Naive thymus-derived CD4-positive, alpha-beta T cell (primary cell): ENCODE data around the gene NYAP2. TPM values are rescaled to one million over a fixed set of nuclear protein-coding genes. Genes with fewer than 3 reads are reported as not detected.

Experiments used
- ATAC-seq: fragments of 150-1000 bp; cut with Tn5 transposase; 2 replicates; pipeline ENCODE4 v1.10.0; 2021; ENCODE audit warnings: mild to moderate bottlenecking, moderate library complexity
- CTCF ChIA-PET: fragments of 350-600 bp; sonication (Branson Sonifier 250); formaldehyde crosslinking; loops from one replicate; lab custom pipeline; 2021; ENCODE audit warnings: antibody characterized with exemption; lab: Charles Lee
- POLR2A ChIA-PET: fragments of 350-600 bp; sonication (Branson Sonifier 250); formaldehyde crosslinking; loops from one replicate; lab custom pipeline; 2021; ENCODE audit warnings: antibody characterized with exemption, inconsistent platforms; lab: Charles Lee
- DNase-seq, 9 donors: peaks; one replicate each; pipeline versions ENCODE4 v3.0.0 to v3.0.0-alpha.2; 2020 to 2022; ENCODE audit warnings: mixed read lengths in 1 of 9
- H3K27ac ChIP-seq: one replicate; pipeline ENCODE4 v1.7.0; 2013; ENCODE audit warnings: mild to moderate bottlenecking, low read depth, low read length, moderate library complexity
- H3K27me3 ChIP-seq, 2 donors: one replicate each; pipeline ENCODE4 v1.7.0; 2013; ENCODE audit warnings: low read length in 2 of 2, mild to moderate bottlenecking in 2 of 2, moderate library complexity in 2 of 2; ENCODE audit not compliant: control insufficient read depth in 2 of 2, insufficient read depth in 2 of 2
- H3K36me3 ChIP-seq, 3 experiments: 1 replicate in 2 of 3; 2 replicates in 1 of 3; pipeline ENCODE4 v1.7.0; 2013; ENCODE audit warnings: low read length in 3 of 3, mild to moderate bottlenecking in 3 of 3, moderate library complexity in 1 of 3; ENCODE audit not compliant: insufficient read depth in 3 of 3, control insufficient read depth in 2 of 3
- H3K4me1 ChIP-seq, 2 donors: one replicate each; pipeline ENCODE4 v1.7.0; 2013; ENCODE audit warnings: low read length in 2 of 2, mild to moderate bottlenecking in 2 of 2, moderate library complexity in 1 of 2; ENCODE audit not compliant: control insufficient read depth in 2 of 2, insufficient read depth in 2 of 2
- H3K4me3 ChIP-seq: 2 replicates; pipeline ENCODE4 v1.7.0; 2013; ENCODE audit warnings: mild to moderate bottlenecking, low read length
- H3K9me3 ChIP-seq, 3 experiments: 1 replicate in 2 of 3; 2 replicates in 1 of 3; pipeline ENCODE4 v1.7.0; 2013; ENCODE audit warnings: low read length in 3 of 3; ENCODE audit not compliant: control insufficient read depth in 2 of 3
- H3K27ac Mint-ChIP-seq, 9 donors: one replicate each; pipeline ENCODE4 v1.8.0; 2020 to 2022; ENCODE audit warnings: mixed read lengths in 9 of 9, mild to moderate bottlenecking in 8 of 9, moderate library complexity in 5 of 9, inconsistent platforms in 2 of 9
- H3K27me3 Mint-ChIP-seq, 5 donors: one replicate each; pipeline ENCODE4 v1.8.0; 2021 to 2022; ENCODE audit warnings: mixed read lengths in 5 of 5, mild to moderate bottlenecking in 1 of 5
- H3K36me3 Mint-ChIP-seq, 5 donors: one replicate each; pipeline ENCODE4 v1.8.0; 2020 to 2022; ENCODE audit warnings: mixed read lengths in 5 of 5, mild to moderate bottlenecking in 3 of 5, inconsistent platforms in 1 of 5
- H3K4me1 Mint-ChIP-seq, 7 donors: one replicate each; pipeline ENCODE4 v1.8.0; 2020 to 2022; ENCODE audit warnings: mixed read lengths in 7 of 7, mild to moderate bottlenecking in 3 of 7, inconsistent platforms in 1 of 7
- H3K4me3 Mint-ChIP-seq, 10 donors: one replicate each; pipeline ENCODE4 v1.8.0; 2020 to 2022; ENCODE audit warnings: mild to moderate bottlenecking in 10 of 10, mixed read lengths in 10 of 10, moderate library complexity in 6 of 10, inconsistent platforms in 2 of 10
- H3K9me3 Mint-ChIP-seq, 11 donors: one replicate each; pipeline ENCODE4 v1.8.0; 2020 to 2022; ENCODE audit warnings: mixed read lengths in 11 of 11, mild to moderate bottlenecking in 4 of 11, inconsistent platforms in 1 of 11, moderate library complexity in 1 of 11
- intact Hi-C, 2 donors: fragments of 100-400 bp; cut with micrococcal nuclease; formaldehyde crosslinking; loops; one replicate each; pipeline ENCODE4 v1.15.1; 2023
- polyA plus RNA-seq, 2 donors: library from polyadenylated mRNA; unstranded; fragments of 300-500 nt; fragmentation: Illumina TruSeq; gene quantifications; one replicate each; pipeline ENCODE4 v1.2.3, GENCODE V29; 2021
- total RNA-seq, 6 experiments: library from RNA in 5 of 6; stranded (reverse) in 5 of 6; gene quantifications; 1 replicate in 5 of 6; 2 replicates in 1 of 6; pipeline ENCODE4 v1.2.3 and lab custom pipeline; 2021 to 2026

The NYAP2 gene
- total and polyA plus RNA-seq, 7 experiments from 2014 or later, result 0.17 TPM; not detected in 6

GRCh38 chr2:225531559-225531958 lies 132.0 kb downstream of the NYAP2 start:
- POLR2A ChIA-PET, result no interaction called here
- Mint-ChIP-seq H3K27me3 (peaks cover 0 to 24% (median 10%) of the 10 kb centered on the region in 5 donors), H3K36me3 (no peaks in the 10 kb centered on the region), H3K4me1 (peaks cover 0 to 2% (median 0%) of the 10 kb centered on the region in 7 donors), H3K27ac (no peak overlapping the region), H3K4me3 (no peak overlapping the region), H3K9me3 (peaks cover 0 to 2% (median 0%) of the 10 kb centered on the region in 11 donors)
- CTCF ChIA-PET, result no interaction called here
- no peaks in the 10 kb centered on the region for H3K9me3 ChIP-seq
- no peak for DNase-seq
- H3K27ac ChIP-seq, result no peak overlapping the region
- no peak overlapping the region for H3K4me3 ChIP-seq
- no peaks in the 10 kb centered on the region for H3K36me3 ChIP-seq
- intact Hi-C loops, result no loop called here
- no peaks in the 10 kb centered on the region for H3K4me1 ChIP-seq
- H3K27me3 ChIP-seq, result no peaks in the 10 kb centered on the region
- no peak for ATAC-seq

DNA sequence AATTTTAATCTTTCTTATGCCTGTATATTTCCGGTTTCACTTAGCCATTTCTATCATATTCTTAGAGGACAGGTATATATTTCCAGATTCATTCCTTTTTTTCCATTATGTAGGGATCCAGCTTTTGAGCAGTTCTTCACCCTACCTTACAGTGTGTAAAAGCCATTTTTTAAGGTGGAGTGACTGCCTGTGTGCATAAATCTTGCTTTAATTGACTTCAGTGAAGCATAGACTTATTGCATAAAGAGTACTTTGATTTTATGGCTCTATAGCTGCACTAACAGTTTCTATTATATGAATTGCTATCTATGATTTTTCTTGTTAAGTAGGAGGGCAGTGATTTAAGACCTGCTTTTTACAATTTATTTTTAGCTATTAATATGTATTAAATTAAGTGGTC lies 132.6 kb downstream of the NYAP2 start:
- Mint-ChIP-seq H3K9me3 (peaks cover 0 to 2% (median 0%) of the 10 kb centered on the region in 11 donors), H3K36me3 (no peaks in the 10 kb centered on the region), H3K27me3 (peaks cover 0 to 24% (median 10%) of the 10 kb centered on the region in 5 donors), H3K27ac (no peak overlapping the region), H3K4me3 (no peak overlapping the region), H3K4me1 (peaks cover 0 to 2% (median 0%) of the 10 kb centered on the region in 7 donors)
- intact Hi-C loops, result no loop called here
- no peaks in the 10 kb centered on the region for H3K27me3 ChIP-seq
- H3K4me1 ChIP-seq, result no peaks in the 10 kb centered on the region
- no peak overlapping the region for H3K27ac ChIP-seq
- DNase-seq, result no peak
- no peaks in the 10 kb centered on the region for H3K36me3 ChIP-seq
- no peak for ATAC-seq
- CTCF ChIA-PET, result no interaction called here
- POLR2A ChIA-PET, result no interaction called here
- no peak overlapping the region for H3K4me3 ChIP-seq
- H3K9me3 ChIP-seq, result no peaks in the 10 kb centered on the region

DNA sequence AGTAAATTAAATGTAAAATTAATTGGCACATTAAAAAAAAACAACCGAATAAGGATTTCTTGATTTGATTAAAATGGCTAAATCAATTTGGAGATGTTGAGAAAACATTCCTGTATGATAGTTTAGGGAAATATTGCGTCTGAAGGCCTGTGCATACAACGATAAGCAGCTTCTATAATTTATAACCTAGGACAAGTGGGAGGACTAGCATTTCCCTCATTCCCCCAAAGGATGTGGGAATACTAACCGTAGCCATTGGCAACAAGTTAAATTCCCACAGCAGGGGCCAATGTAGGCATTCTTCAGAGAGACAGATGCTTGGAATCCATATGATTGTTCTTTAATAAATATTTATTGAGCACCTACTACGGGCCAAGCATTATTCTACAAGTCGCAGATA lies 134.5 kb downstream of the NYAP2 start:
- no peaks in the 10 kb centered on the region for H3K9me3 ChIP-seq
- Mint-ChIP-seq H3K4me1 (peaks cover 0 to 2% (median 0%) of the 10 kb centered on the region in 7 donors), H3K27me3 (peaks cover 0 to 16% (median 10%) of the 10 kb centered on the region in 5 donors), H3K27ac (no peak overlapping the region), H3K36me3 (no peaks in the 10 kb centered on the region), H3K4me3 (no peak overlapping the region), H3K9me3 (no peaks in the 10 kb centered on the region)
- ChIA-PET CTCF (no interaction called here), POLR2A (no interaction called here)
- ATAC-seq (no peak), DNase-seq (no peak)
- no peaks in the 10 kb centered on the region for H3K27me3 ChIP-seq
- no peak overlapping the region for H3K4me3 ChIP-seq
- no peaks in the 10 kb centered on the region for H3K36me3 ChIP-seq
- H3K27ac ChIP-seq, result no peak overlapping the region
- intact Hi-C loops, result no loop called here
- no peaks in the 10 kb centered on the region for H3K4me1 ChIP-seq

GRCh38 chr2:225534697-225535096 lies 135.2 kb downstream of the NYAP2 start:
- Histone ChIP-seq H3K36me3 (no peaks in the 10 kb centered on the region), H3K9me3 (no peaks in the 10 kb centered on the region), H3K27me3 (no peaks in the 10 kb centered on the region), H3K4me1 (no peaks in the 10 kb centered on the region), H3K27ac (no peak overlapping the region), H3K4me3 (no peak overlapping the region)
- ATAC-seq, result no peak
- H3K27ac Mint-ChIP-seq, result no peak overlapping the region
- H3K27me3 Mint-ChIP-seq, result peaks cover 0 to 13% (median 10%) of the 10 kb centered on the region in 5 donors
- H3K4me3 Mint-ChIP-seq, result no peak overlapping the region
- peaks cover 0 to 2% (median 0%) of the 10 kb centered on the region in 7 donors for H3K4me1 Mint-ChIP-seq
- ChIA-PET POLR2A (no interaction called here), CTCF (interaction anchor here (0.5 kb wide), 1 partner anchor 134 kb away, joined by 3 read pairs; no protein-coding TSS in a partner anchor)
- intact Hi-C loops, result no loop called here
- no peaks in the 10 kb centered on the region for H3K36me3 Mint-ChIP-seq
- no peak for DNase-seq
- peaks cover 0 to 2% (median 0%) of the 10 kb centered on the region in 11 donors for H3K9me3 Mint-ChIP-seq

DNA sequence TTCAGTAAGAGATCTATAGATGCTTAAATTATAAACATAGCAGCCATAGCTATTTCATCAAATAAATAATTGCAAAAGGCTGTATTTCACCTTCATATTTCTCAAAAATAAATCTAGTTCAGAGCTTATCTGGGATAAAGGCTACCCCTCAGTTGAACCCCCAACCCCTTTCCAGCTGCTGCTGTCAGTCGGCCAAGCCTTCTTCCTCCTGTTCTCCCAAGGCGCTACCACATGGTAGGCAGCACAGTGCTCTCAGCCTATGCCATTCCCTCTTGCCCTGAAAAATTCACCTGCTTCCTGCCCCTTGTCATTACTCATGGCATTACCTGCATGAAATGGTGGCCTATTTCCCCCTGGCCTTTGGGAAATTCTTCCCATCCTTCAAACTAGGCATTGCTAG lies 136.5 kb downstream of the NYAP2 start:
- ATAC-seq, result no peak
- no peaks in the 10 kb centered on the region for H3K36me3 Mint-ChIP-seq
- H3K27ac Mint-ChIP-seq, result no peak overlapping the region
- no peak overlapping the region for H3K4me3 Mint-ChIP-seq
- Histone ChIP-seq H3K9me3 (no peaks in the 10 kb centered on the region), H3K4me3 (no peak overlapping the region), H3K4me1 (no peaks in the 10 kb centered on the region), H3K36me3 (no peaks in the 10 kb centered on the region), H3K27ac (no peak overlapping the region), H3K27me3 (no peaks in the 10 kb centered on the region)
- peaks cover 0 to 3% (median 0%) of the 10 kb centered on the region in 5 donors for H3K27me3 Mint-ChIP-seq
- ChIA-PET CTCF (no interaction called here), POLR2A (no interaction called here)
- intact Hi-C loops, result no loop called here
- H3K4me1 Mint-ChIP-seq, result no peaks in the 10 kb centered on the region
- no peak for DNase-seq
- H3K9me3 Mint-ChIP-seq, result peaks cover 0 to 2% (median 0%) of the 10 kb centered on the region in 11 donors

- H3K4me3 Mint-ChIP-seq, result no peak overlapping the region
- peaks cover 0 to 6% (median 0%) of the 10 kb centered on the region in 11 donors for H3K9me3 Mint-ChIP-seq
- H3K36me3 Mint-ChIP-seq, result peaks cover 0 to 5% (median 0%) of the 10 kb centered on the region in 5 donors
- H3K4me1 ChIP-seq, result no peaks in the 10 kb centered on the region
- ChIA-PET CTCF (no interaction called here), POLR2A (no interaction called here)
- H3K4me3 ChIP-seq, result no peak overlapping the region
- no peak overlapping the region for H3K27ac ChIP-seq
- H3K27ac Mint-ChIP-seq, result no peak overlapping the region
- no peaks in the 10 kb centered on the region for H3K4me1 Mint-ChIP-seq
- intact Hi-C loops, result no loop called here
- DNase-seq (no peak), ATAC-seq (no peak)
- no peaks in the 10 kb centered on the region for H3K36me3 ChIP-seq
- H3K9me3 ChIP-seq, result no peaks in the 10 kb centered on the region
- H3K27me3 ChIP-seq, result no peaks in the 10 kb centered on the region
- peaks cover 0 to 31% (median 14%) of the 10 kb centered on the region in 5 donors for H3K27me3 Mint-ChIP-seq
These were observed 144.1 kb downstream of the NYAP2 start for GRCh38 chr2:225543626-225544025.

- Mint-ChIP-seq H3K27ac (no peak overlapping the region), H3K9me3 (no peaks in the 10 kb centered on the region), H3K4me3 (no peak overlapping the region), H3K4me1 (no peaks in the 10 kb centered on the region), H3K36me3 (no peaks in the 10 kb centered on the region), H3K27me3 (peaks cover 0 to 30% (median 24%) of the 10 kb centered on the region in 5 donors)
- DNase-seq, result no peak
- Histone ChIP-seq H3K4me1 (no peaks in the 10 kb centered on the region), H3K27me3 (no peaks in the 10 kb centered on the region), H3K9me3 (no peaks in the 10 kb centered on the region), H3K27ac (no peak overlapping the region), H3K4me3 (no peak overlapping the region), H3K36me3 (no peaks in the 10 kb centered on the region)
- no peak for ATAC-seq
- intact Hi-C loops, result no loop called here
- CTCF ChIA-PET, result interaction anchor here (0.6 kb wide), 1 partner anchor 58 kb away, joined by 4 read pairs; no protein-coding TSS in a partner anchor
- POLR2A ChIA-PET, result no interaction called here
These were observed 157.0 kb downstream of the NYAP2 start for GRCh38 chr2:225556461-225556860.
